ENCODE results near the gene UBALD2. TPM values are rescaled to one million over a fixed set of nuclear protein-coding genes. Genes with fewer than 3 reads are reported as not detected.

Gene UBALD2
- total and polyA plus RNA-seq, 3 donors from 2014 or later, result 13.6 to 48.7 (median 16.7) TPM

DNA sequence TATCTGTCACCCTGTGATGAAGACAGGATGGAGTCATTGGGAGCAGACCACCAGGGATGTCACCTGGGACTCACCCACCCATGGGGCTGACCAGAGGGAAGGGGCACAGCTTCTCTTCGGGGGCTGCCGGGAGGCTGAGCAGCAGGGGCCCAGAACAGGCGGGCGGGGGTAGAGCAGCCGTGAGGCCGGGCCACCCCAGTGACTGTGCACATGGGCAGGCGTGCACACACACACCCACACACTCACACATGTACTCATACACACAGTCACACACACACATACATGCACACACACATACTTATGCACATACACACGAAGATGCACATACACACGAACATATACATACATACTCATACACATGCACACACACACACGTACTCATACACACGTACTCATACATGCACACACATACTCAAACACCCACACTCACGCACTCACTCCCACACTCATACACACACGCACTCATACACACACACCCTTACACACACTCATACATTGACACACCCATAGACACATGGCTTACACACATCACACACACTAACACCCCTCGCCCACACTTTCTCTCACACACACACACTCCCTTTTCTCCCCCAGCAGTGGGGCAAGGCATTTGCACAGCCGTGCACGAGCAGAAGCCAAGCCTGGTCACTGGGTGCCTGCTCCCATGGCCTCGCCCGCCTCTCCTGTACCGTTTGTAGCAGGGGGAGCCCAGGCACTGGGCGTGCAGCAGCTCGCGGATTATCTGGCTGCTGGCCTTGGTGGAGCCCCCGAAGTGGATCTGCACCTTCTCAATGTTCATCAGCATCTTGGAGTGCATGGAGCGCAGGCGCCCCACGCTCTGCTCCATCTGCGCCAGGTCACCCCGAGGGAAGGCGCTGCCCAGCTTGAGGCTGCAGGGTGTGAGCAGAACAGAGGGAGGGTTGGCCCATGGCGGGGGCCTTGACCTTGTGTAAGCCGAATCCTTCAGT, 12.4 kb downstream of the UBALD2 start:
- H3K27ac ChIP-seq, result no peak overlapping the region
- H3K4me1 ChIP-seq, result peaks cover 17% of the 10 kb centered on the region
- no peaks in the 10 kb centered on the region for H3K9me3 ChIP-seq
- H3K27me3 ChIP-seq, result no peaks in the 10 kb centered on the region
- H3K36me3 ChIP-seq (ENCODE audit: low read depth, missing control alignments), result no peaks in the 10 kb centered on the region
- WGBS, 2 donors, result 87 to 91% methylated on average over 24 to 31 of the region's 31 CpGs
- TF ChIP-seq POLR2A (IDR thresholded peaks at IDR 0.05), result no peak
- TF ChIP-seq, protein P1, sequence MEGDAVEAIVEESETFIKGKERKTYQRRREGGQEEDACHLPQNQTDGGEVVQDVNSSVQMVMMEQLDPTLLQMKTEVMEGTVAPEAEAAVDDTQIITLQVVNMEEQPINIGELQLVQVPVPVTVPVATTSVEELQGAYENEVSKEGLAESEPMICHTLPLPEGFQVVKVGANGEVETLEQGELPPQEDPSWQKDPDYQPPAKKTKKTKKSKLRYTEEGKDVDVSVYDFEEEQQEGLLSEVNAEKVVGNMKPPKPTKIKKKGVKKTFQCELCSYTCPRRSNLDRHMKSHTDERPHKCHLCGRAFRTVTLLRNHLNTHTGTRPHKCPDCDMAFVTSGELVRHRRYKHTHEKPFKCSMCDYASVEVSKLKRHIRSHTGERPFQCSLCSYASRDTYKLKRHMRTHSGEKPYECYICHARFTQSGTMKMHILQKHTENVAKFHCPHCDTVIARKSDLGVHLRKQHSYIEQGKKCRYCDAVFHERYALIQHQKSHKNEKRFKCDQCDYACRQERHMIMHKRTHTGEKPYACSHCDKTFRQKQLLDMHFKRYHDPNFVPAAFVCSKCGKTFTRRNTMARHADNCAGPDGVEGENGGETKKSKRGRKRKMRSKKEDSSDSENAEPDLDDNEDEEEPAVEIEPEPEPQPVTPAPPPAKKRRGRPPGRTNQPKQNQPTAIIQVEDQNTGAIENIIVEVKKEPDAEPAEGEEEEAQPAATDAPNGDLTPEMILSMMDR (IDR thresholded peaks at IDR 0.05), result no peak
- no peak for DNase-seq
- H3K4me3 ChIP-seq, result no peak overlapping the region
- intact Hi-C loops (cut with DNase I; ENCODE audit: low total_unique reads), result no loop called here

DNA sequence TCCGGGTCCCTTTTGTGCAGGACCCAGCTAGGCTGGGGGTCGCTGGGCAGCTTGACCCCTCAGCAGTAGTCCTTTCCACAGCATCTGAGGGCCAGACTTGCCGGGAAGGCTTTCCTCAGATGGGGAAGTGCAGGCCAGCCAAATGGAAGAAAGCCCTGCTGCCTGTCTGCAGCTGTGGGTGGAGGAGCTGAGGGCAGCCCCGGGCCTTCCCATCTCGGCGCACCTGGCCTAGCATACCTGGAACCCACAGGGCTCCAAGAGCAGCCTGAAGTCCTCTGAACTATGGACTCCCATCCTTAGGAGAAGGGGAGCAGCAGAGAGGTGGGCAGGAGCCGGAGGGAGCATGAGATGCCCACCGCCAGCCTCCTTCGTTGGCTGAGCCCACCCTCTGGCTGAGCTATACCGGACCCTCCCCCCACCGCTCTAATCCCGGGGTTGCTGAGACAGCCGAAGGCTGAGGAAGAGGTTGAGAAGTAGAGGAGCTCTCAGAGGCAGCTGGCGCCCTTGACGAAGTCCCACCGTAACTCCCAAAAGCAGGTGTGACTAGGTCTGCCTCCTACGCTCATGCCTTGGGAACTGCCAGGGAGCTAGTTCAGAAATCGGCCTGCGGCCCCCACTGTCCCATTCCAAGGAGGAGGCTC, 13.2 kb downstream of the UBALD2 start:
- H3K27me3 ChIP-seq, result no peaks in the 10 kb centered on the region
- no peak for DNase-seq
- H3K27ac ChIP-seq, result no peak overlapping the region
- WGBS, 2 donors, result 79 to 85% methylated on average over 7 to 19 of the region's 19 CpGs
- peaks cover 17% of the 10 kb centered on the region for H3K4me1 ChIP-seq
- H3K4me3 ChIP-seq, result no peak overlapping the region
- H3K36me3 ChIP-seq (ENCODE audit: low read depth, missing control alignments), result no peaks in the 10 kb centered on the region
- H3K9me3 ChIP-seq, result no peaks in the 10 kb centered on the region
- intact Hi-C loops (cut with DNase I; ENCODE audit: low total_unique reads), result no loop called here
- TF ChIP-seq POLR2A (IDR thresholded peaks at IDR 0.05), result no peak
- TF ChIP-seq, protein P1 (IDR thresholded peaks at IDR 0.05), result no peak

DNA sequence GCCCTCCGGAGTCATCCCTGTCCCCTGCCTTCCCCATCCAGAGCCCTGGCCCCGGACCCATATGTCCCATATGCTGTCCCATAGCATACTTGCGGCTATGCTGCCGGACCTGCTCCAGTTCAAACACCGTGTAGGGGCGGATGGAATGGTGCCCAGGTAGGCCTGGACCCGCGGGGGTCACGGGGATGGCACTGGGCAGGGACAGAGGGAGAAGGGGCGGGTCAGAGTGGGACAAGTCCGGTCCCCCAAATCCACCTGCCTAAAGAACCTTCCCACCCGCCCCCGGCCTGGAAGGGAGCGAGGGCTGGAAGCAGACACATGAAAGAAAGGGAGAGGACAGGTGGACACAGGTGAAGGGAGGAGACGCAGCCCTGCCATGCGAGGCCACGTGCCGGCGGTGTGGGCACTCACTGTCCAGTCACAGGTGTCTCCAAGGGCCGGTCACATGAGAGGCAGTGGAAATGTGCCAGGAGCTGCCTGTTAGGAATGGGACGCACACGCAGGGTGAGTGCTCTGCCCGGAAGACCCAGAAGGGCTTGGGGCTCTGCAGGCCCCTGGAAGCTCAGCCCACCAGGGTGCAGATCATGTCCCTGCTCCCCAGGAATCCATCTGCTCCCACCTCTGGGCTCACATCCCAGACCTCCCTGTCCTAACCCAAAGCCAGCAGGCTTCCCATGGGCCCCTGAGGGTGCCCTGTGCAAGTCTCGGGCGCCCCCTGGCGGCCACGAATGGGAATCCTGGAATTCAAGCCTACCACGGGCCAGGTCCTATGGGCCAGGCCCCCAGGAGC, 14.0 kb downstream of the UBALD2 start:
- intact Hi-C loops (cut with DNase I; ENCODE audit: low total_unique reads), result no loop called here
- Histone ChIP-seq H3K27ac (no peak overlapping the region), H3K4me3 (no peak overlapping the region), H3K36me3 (ENCODE audit: low read depth, missing control alignments) (no peaks in the 10 kb centered on the region), H3K4me1 (peaks cover 17% of the 10 kb centered on the region), H3K9me3 (no peaks in the 10 kb centered on the region), H3K27me3 (no peaks in the 10 kb centered on the region)
- DNase-seq, result peak; percentile 93
- TF ChIP-seq POLR2A (IDR thresholded peaks at IDR 0.05), result no peak
- TF ChIP-seq, protein P1 (IDR thresholded peaks at IDR 0.05), result peak; percentile 95 to 99 (median 97)
- 61 to 63% methylated on average over 15 to 28 of the region's 28 CpGs for WGBS, 2 donors

DNA sequence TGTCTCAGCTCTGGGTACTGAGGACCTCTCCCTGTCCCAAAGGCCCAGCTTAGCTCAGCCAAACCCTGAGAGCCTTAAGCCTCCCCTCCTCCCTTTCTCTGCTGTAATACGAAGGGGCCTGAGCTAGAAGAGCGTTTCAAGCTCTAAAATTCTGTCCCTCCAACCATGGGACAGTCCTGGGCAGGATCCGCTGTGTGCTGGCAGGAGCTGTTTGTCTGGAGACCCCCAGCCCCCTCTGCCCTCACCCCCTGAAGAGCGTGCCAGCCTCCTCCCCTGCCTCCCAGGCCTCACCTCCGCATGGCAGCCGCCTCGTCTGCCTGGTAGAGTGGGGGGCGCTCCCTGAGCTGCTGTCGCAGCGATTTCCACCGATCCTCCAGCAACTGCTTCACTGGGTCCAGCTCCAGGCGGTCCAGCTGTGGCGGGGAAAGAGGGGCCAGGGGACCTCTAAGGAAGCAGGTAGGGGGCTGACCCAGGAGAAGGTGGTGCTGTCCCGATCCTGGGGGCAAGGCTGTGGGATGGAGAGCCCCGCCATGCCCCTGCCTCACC, 14.7 kb downstream of the UBALD2 start:
- intact Hi-C loops (cut with DNase I; ENCODE audit: low total_unique reads), result loop anchor here (5.0 kb wide), 1 partner anchor 158 kb away; no protein-coding TSS in a partner anchor
- no peak overlapping the region for H3K27ac ChIP-seq
- no peak for DNase-seq
- no peaks in the 10 kb centered on the region for H3K9me3 ChIP-seq
- H3K4me3 ChIP-seq, result no peak overlapping the region
- peaks cover 17% of the 10 kb centered on the region for H3K4me1 ChIP-seq
- 85% methylated on average over 11 to 15 of the region's 15 CpGs for WGBS, 2 donors
- TF ChIP-seq, protein P1 (IDR thresholded peaks at IDR 0.05), result peak in 1 of 3 experiments; percentile 20
- no peak for TF ChIP-seq POLR2A (IDR thresholded peaks at IDR 0.05)
- no peaks in the 10 kb centered on the region for H3K36me3 ChIP-seq (ENCODE audit: low read depth, missing control alignments)
- no peaks in the 10 kb centered on the region for H3K27me3 ChIP-seq
